ENCODE results near the gene KIF19.

DNA sequence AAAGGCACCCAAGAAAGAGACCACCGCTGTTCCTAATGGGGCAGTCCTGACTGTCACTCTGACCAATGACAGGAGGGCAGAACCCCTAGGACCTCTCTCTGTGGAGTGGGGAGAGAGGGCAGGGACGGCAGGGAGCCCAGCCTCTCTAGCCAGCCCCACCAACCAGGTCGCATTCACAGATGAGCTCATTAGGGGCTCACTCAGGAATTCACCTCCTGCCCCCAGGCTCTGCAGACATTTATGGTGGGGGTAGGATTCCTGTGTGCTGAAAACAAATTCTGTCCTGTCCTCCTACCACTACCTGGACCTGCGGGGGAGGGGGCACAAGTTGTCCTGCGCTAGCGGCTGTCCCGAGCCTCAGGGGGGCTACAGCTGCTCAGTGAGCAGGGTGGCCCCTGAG is 78.2 kb downstream of the KIF19 start:
- no peak for TF ChIP-seq EZH2phosphoT487 (IDR thresholded peaks at IDR 0.05; ENCODE audit: low read depth)
- TF ChIP-seq, protein P1, sequence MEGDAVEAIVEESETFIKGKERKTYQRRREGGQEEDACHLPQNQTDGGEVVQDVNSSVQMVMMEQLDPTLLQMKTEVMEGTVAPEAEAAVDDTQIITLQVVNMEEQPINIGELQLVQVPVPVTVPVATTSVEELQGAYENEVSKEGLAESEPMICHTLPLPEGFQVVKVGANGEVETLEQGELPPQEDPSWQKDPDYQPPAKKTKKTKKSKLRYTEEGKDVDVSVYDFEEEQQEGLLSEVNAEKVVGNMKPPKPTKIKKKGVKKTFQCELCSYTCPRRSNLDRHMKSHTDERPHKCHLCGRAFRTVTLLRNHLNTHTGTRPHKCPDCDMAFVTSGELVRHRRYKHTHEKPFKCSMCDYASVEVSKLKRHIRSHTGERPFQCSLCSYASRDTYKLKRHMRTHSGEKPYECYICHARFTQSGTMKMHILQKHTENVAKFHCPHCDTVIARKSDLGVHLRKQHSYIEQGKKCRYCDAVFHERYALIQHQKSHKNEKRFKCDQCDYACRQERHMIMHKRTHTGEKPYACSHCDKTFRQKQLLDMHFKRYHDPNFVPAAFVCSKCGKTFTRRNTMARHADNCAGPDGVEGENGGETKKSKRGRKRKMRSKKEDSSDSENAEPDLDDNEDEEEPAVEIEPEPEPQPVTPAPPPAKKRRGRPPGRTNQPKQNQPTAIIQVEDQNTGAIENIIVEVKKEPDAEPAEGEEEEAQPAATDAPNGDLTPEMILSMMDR (IDR thresholded peaks at IDR 0.05; ENCODE audit: low read depth, low read length) = no peak
